ENCODE data around the gene UHRF2. TPM values are rescaled to one million over a fixed set of nuclear protein-coding genes. Genes with fewer than 3 reads are reported as not detected.

UHRF2 gene
- total and polyA plus RNA-seq, 2 donors (not counting 3 experiments of a cell fraction or from before 2014, with no cell fraction given): 63.5 to 101 TPM

DNA sequence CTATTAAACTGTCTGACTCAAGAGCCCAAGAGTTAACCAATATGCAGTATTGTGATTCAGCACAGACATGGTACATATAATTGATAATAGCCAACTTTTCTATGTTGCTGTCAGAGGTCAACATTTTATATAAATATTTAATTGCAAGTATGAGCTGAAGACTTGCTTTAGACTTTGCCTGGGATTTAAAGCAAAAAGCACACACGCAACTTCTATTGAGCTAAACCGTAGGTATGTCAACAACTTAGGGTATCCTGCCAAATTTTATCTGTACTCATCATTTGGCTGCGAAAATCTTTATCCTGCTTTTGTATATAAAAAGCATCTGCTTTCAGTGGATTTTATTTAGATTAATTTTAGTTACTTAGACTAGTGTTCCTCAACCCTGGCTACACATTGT lies 27.4 kb downstream of the UHRF2 start:
- Histone ChIP-seq H3K36me3 (ENCODE audit: control insufficient read depth in 2 of 2, extremely low read depth in 1 of 2, insufficient read depth in 2 of 2, low read length in 2 of 2) (peaks cover 0 to 5% of the 10 kb centered on the region in 2 experiments), H3K4me1 (ENCODE audit: control insufficient read depth, extremely low read depth, insufficient read depth, low read length) (peaks cover 4% of the 10 kb centered on the region), H3K9ac (replicated peaks; ENCODE audit: extremely low read depth, insufficient read depth, low read length) (no peak overlapping the region), H3K4me3 (replicated peaks in 1 of 3; ENCODE audit: insufficient read depth in 1 of 3, low read depth in 1 of 3, low read length in 3 of 3) (no peak overlapping the region), H2AFZ (ENCODE audit: low read depth, low read length) (no peak overlapping the region), H3K79me2 (ENCODE audit: control insufficient read depth, insufficient read depth, low read length) (peaks cover 100% of the 10 kb centered on the region), H3K27me3 (ENCODE audit: control insufficient read depth in 2 of 2, insufficient read depth in 2 of 2, low read length in 2 of 2) (no peaks in the 10 kb centered on the region), H3K9me1 (replicated peaks; ENCODE audit: control insufficient read depth, extremely low read depth, insufficient read depth, low read length) (no peaks in the 10 kb centered on the region), H3K27ac (ENCODE audit: insufficient read depth, low read depth, low read length) (no peak overlapping the region), H3K9me3 (replicated peaks; ENCODE audit: control insufficient read depth, insufficient read depth, low read length) (no peaks in the 10 kb centered on the region), H3K4me2 (ENCODE audit: insufficient read depth, low read length) (no peak overlapping the region), H4K20me1 (replicated peaks; ENCODE audit: control insufficient read depth, extremely low read depth, insufficient read depth, low read length) (peaks cover 4% of the 10 kb centered on the region)
- POLR2A ChIA-PET: no interaction called here
- CTCF ChIA-PET: interaction anchor here (0.6 to 1.4 kb wide), 6 partner anchors 9 to 85 kb away, joined by 3 to 5 read pairs (median 3); no protein-coding TSS in a partner anchor
- intact Hi-C loops (cut with micrococcal nuclease) (no loop called here), dilution Hi-C loops (cut with MboI; ENCODE audit: extremely low pct_ligation_motif_present, low sequenced_read_pairs) (no loop called here)
- no peak for TF ChIP-seq EZH2 (IDR thresholded peaks at IDR 0.05; ENCODE audit: borderline replicate concordance, low read depth, low read length, severe bottlenecking)
- TF ChIP-seq FOS (IDR thresholded peaks at IDR 0.05; ENCODE audit: borderline replicate concordance, insufficient read depth, low read length): no peak
- no peak for TF ChIP-seq MYC (IDR thresholded peaks at IDR 0.05; ENCODE audit: low read depth, low read length)
- TF ChIP-seq GATA2 (IDR thresholded peaks at IDR 0.05; ENCODE audit: insufficient read depth, insufficient read length, low read depth, low read length): no peak
- TF ChIP-seq POLR2A (IDR thresholded peaks at IDR 0.05; ENCODE audit: low read depth, low read length): no peak
- TF ChIP-seq, protein P1, sequence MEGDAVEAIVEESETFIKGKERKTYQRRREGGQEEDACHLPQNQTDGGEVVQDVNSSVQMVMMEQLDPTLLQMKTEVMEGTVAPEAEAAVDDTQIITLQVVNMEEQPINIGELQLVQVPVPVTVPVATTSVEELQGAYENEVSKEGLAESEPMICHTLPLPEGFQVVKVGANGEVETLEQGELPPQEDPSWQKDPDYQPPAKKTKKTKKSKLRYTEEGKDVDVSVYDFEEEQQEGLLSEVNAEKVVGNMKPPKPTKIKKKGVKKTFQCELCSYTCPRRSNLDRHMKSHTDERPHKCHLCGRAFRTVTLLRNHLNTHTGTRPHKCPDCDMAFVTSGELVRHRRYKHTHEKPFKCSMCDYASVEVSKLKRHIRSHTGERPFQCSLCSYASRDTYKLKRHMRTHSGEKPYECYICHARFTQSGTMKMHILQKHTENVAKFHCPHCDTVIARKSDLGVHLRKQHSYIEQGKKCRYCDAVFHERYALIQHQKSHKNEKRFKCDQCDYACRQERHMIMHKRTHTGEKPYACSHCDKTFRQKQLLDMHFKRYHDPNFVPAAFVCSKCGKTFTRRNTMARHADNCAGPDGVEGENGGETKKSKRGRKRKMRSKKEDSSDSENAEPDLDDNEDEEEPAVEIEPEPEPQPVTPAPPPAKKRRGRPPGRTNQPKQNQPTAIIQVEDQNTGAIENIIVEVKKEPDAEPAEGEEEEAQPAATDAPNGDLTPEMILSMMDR (IDR thresholded peaks at IDR 0.05; ENCODE audit: extremely low read depth in 1 of 2, insufficient read depth in 1 of 2, low read depth in 1 of 2, low read length in 2 of 2): no peak
- TF ChIP-seq JUN (IDR thresholded peaks at IDR 0.05; ENCODE audit: borderline replicate concordance, insufficient read depth, insufficient read length, low read depth): no peak
- TF ChIP-seq POLR2AphosphoS5 (IDR thresholded peaks at IDR 0.05; ENCODE audit: insufficient read depth, low read depth, low read length): no peak
- TF ChIP-seq, protein P2, sequence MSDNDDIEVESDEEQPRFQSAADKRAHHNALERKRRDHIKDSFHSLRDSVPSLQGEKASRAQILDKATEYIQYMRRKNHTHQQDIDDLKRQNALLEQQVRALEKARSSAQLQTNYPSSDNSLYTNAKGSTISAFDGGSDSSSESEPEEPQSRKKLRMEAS (IDR thresholded peaks at IDR 0.05; ENCODE audit: insufficient read depth, insufficient read length): no peak
- FAIRE-seq (no peak), DNase-seq (ENCODE audit: low read depth, low spot score) (no peak)
- no TSS peak for BruUV-seq (replicated peaks)
